Activated B cell treated with CpG ODN at 0.5 μM for 24 hours (primary cell): Measurements from ENCODE around the gene SLC35A3. TPM values are rescaled to one million over a fixed set of nuclear protein-coding genes. Genes with fewer than 3 reads are reported as not detected.

ENCODE experiments used
- ATAC-seq: fragments of 200-7000 bp; cut with Tn5 transposase; one replicate; pipeline ENCODE4 v1.10.0; 2021; ENCODE audit warnings: low read depth, mild to moderate bottlenecking, moderate library complexity
- CTCF ChIA-PET: fragments of 350-600 bp; sonication (Branson Sonifier 250); formaldehyde crosslinking; loops from one replicate; lab custom pipeline; 2021; ENCODE audit warnings: antibody characterized with exemption; lab: Charles Lee
- POLR2A ChIA-PET: fragments of 350-600 bp; sonication (Branson Sonifier 250); formaldehyde crosslinking; loops from one replicate; lab custom pipeline; 2021; ENCODE audit warnings: antibody characterized with exemption; lab: Charles Lee
- DNase-seq: peaks from one replicate; pipeline ENCODE4 v3.0.0; 2022
- H3K27ac Mint-ChIP-seq: one replicate; pipeline ENCODE4 v1.8.0; 2020; ENCODE audit warnings: mixed read lengths
- H3K27me3 Mint-ChIP-seq: one replicate; pipeline ENCODE4 v1.8.0; 2021; ENCODE audit warnings: mixed read lengths
- H3K36me3 Mint-ChIP-seq: one replicate; pipeline ENCODE4 v1.8.0; 2021; ENCODE audit warnings: low read depth, mixed read lengths
- H3K4me1 Mint-ChIP-seq: one replicate; pipeline ENCODE4 v1.8.0; 2021; ENCODE audit warnings: mixed read lengths
- H3K4me3 Mint-ChIP-seq: one replicate; pipeline ENCODE4 v1.8.0; 2020; ENCODE audit warnings: mild to moderate bottlenecking, mixed read lengths
- H3K9me3 Mint-ChIP-seq: one replicate; pipeline ENCODE4 v1.8.0; 2020; ENCODE audit warnings: mixed read lengths
- intact Hi-C: fragments of 100-400 bp; cut with micrococcal nuclease; formaldehyde crosslinking; loops from one replicate; pipeline ENCODE4 v1.15.1; 2024
- total RNA-seq: library from RNA; stranded (reverse); gene quantifications from 2 replicates; pipeline ENCODE4 v1.2.3, GENCODE V29; 2022
- TF ChIP-seq, protein P1 (sequence below): fragments of 200-600 bp; IDR thresholded peaks from one replicate; pipeline ENCODE4 v1.8.0; 2022; ENCODE audit warnings: antibody characterized with exemption, mild to moderate bottlenecking

SLC35A3 gene
- total RNA-seq, 1 donor from 2014 or later = 21.1 TPM

- POLR2A ChIA-PET = no interaction called here
Measured at GRCh38 chr1:99943223-99943794, 26.5 kb upstream of the SLC35A3 start.

GRCh38 chr1:99944192-99944591 is 25.6 kb upstream of the SLC35A3 start:
- Mint-ChIP-seq H3K4me1 (no peaks in the 10 kb centered on the region), H3K9me3 (no peaks in the 10 kb centered on the region), H3K4me3 (no peak overlapping the region), H3K27me3 (peaks cover 2% of the 10 kb centered on the region), H3K36me3 (no peaks in the 10 kb centered on the region), H3K27ac (no peak overlapping the region)
- no peak for DNase-seq
- ChIA-PET CTCF (no interaction called here), POLR2A (no interaction called here)
- no peak for ATAC-seq
- TF ChIP-seq, protein P1, sequence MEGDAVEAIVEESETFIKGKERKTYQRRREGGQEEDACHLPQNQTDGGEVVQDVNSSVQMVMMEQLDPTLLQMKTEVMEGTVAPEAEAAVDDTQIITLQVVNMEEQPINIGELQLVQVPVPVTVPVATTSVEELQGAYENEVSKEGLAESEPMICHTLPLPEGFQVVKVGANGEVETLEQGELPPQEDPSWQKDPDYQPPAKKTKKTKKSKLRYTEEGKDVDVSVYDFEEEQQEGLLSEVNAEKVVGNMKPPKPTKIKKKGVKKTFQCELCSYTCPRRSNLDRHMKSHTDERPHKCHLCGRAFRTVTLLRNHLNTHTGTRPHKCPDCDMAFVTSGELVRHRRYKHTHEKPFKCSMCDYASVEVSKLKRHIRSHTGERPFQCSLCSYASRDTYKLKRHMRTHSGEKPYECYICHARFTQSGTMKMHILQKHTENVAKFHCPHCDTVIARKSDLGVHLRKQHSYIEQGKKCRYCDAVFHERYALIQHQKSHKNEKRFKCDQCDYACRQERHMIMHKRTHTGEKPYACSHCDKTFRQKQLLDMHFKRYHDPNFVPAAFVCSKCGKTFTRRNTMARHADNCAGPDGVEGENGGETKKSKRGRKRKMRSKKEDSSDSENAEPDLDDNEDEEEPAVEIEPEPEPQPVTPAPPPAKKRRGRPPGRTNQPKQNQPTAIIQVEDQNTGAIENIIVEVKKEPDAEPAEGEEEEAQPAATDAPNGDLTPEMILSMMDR = no peak
- intact Hi-C loops = no loop called here

More at GRCh38 chr1:99943223-99943794, 26.5 kb upstream of the SLC35A3 start:
- Mint-ChIP-seq H3K9me3 (no peaks in the 10 kb centered on the region), H3K4me1 (no peaks in the 10 kb centered on the region), H3K27me3 (peaks cover 2% of the 10 kb centered on the region), H3K27ac (no peak overlapping the region), H3K4me3 (no peak overlapping the region), H3K36me3 (no peaks in the 10 kb centered on the region)
- CTCF ChIA-PET = no interaction called here
- DNase-seq = no peak
- ATAC-seq = no peak
- intact Hi-C loops = no loop called here
- TF ChIP-seq, protein P1 = no peak

- no peak for DNase-seq
- no peaks in the 10 kb centered on the region for H3K4me1 Mint-ChIP-seq
- no peaks in the 10 kb centered on the region for H3K9me3 Mint-ChIP-seq
- ATAC-seq = no peak
- ChIA-PET CTCF (no interaction called here), POLR2A (no interaction called here)
- H3K27me3 Mint-ChIP-seq = peaks cover 2% of the 10 kb centered on the region
- intact Hi-C loops = no loop called here
- H3K27ac Mint-ChIP-seq = no peak overlapping the region
- TF ChIP-seq, protein P1 = no peak
- H3K36me3 Mint-ChIP-seq = no peaks in the 10 kb centered on the region
- no peak overlapping the region for H3K4me3 Mint-ChIP-seq
Measured at GRCh38 chr1:99945174-99945573, 24.6 kb upstream of the SLC35A3 start.

- Mint-ChIP-seq H3K9me3 (no peaks in the 10 kb centered on the region), H3K27me3 (no peaks in the 10 kb centered on the region), H3K4me1 (no peaks in the 10 kb centered on the region), H3K4me3 (no peak overlapping the region), H3K36me3 (no peaks in the 10 kb centered on the region), H3K27ac (no peak overlapping the region)
- DNase-seq (no peak), ATAC-seq (no peak)
- intact Hi-C loops = no loop called here
- TF ChIP-seq, protein P1 = no peak
- ChIA-PET CTCF (no interaction called here), POLR2A (no interaction called here)
Measured at GRCh38 chr1:99950486-99950885, 19.3 kb upstream of the SLC35A3 start.

- no peak overlapping the region for H3K4me3 Mint-ChIP-seq
- ChIA-PET CTCF (no interaction called here), POLR2A (interaction anchor here (1.1 kb wide), 1 partner anchor 13 kb away, joined by 3 read pairs; no protein-coding TSS in a partner anchor)
- DNase-seq (no peak), ATAC-seq (no peak)
- no peaks in the 10 kb centered on the region for H3K36me3 Mint-ChIP-seq
- H3K27ac Mint-ChIP-seq = no peak overlapping the region
- H3K4me1 Mint-ChIP-seq = no peaks in the 10 kb centered on the region
- no peaks in the 10 kb centered on the region for H3K9me3 Mint-ChIP-seq
- intact Hi-C loops = no loop called here
- H3K27me3 Mint-ChIP-seq = no peaks in the 10 kb centered on the region
- TF ChIP-seq, protein P1 = no peak
Measured at GRCh38 chr1:99952522-99952921, 17.3 kb upstream of the SLC35A3 start.
